NCI-H446 (cell line): ENCODE data around the gene RECK.
A peak's percentile ranks its signal among the peaks of the same experiment; 100 is the strongest.
"Not testable (repeated sequence)": the region's sequence is repeated elsewhere in the genome, so short reads cannot be mapped to it uniquely, and the experiment has no call there.

Experiments used
- DNase-seq, 2 experiments: peaks; one replicate each; lab custom pipeline; 2025; lab: John Stamatoyannopoulos, UW

RECK gene

GRCh38 chr9:36116593-36116992 is 79.9 kb downstream of the RECK start:
- no peak for DNase-seq

GRCh38 chr9:36118201-36118600 is 81.5 kb downstream of the RECK start:
- DNase-seq, result no peak

GRCh38 chr9:36118706-36119105 is 82.0 kb downstream of the RECK start:
- DNase-seq, result no peak

- no peak for DNase-seq
Measured at GRCh38 chr9:36119476-36119875, 82.8 kb downstream of the RECK start.

GRCh38 chr9:36120705-36121104 is 84.0 kb downstream of the RECK start:
- DNase-seq, result no peak

- DNase-seq, result no peak
Measured at GRCh38 chr9:36121971-36122370, 85.3 kb downstream of the RECK start.

- no peak for DNase-seq
Measured at GRCh38 chr9:36123515-36123914, 86.8 kb downstream of the RECK start.

- DNase-seq, result no peak
Measured at GRCh38 chr9:36125062-36125855, 88.5 kb downstream of the RECK start.

GRCh38 chr9:36126016-36126730 is 89.5 kb downstream of the RECK start:
- no peak for DNase-seq

- DNase-seq, result no peak
Measured at GRCh38 chr9:36127652-36128244, 91.0 kb downstream of the RECK start.

- no peak for DNase-seq
Measured at GRCh38 chr9:36128349-36128748, 91.6 kb downstream of the RECK start.

- DNase-seq, result no peak
Measured at GRCh38 chr9:36129139-36129538, 92.4 kb downstream of the RECK start.

GRCh38 chr9:36131666-36132065 is 95.0 kb downstream of the RECK start:
- not testable (repeated sequence) for DNase-seq

- DNase-seq, result no peak
Measured at GRCh38 chr9:36132086-36132485, 95.4 kb downstream of the RECK start.

- no peak for DNase-seq
Measured at GRCh38 chr9:36134761-36135505, 98.2 kb downstream of the RECK start.

GRCh38 chr9:36135741-36136271 is 99.1 kb downstream of the RECK start:
- no peak for DNase-seq

- peak in 1 of 2 experiments; percentile 71 for DNase-seq
Measured at GRCh38 chr9:36136272-36136893, 99.7 kb downstream of the RECK start, which contains the start of gene GLIPR2. GLIPR2 (plus strand) TSS chr9:36136733; CDS start chr9:36136779, 46 bp downstream.

GRCh38 chr9:36136894-36137391 is 100.2 kb downstream of the RECK start:
- DNase-seq, result no peak

- DNase-seq, result no peak
Measured at GRCh38 chr9:36137392-36138004, 100.8 kb downstream of the RECK start.

- no peak for DNase-seq
Measured at GRCh38 chr9:36138496-36138895, 101.8 kb downstream of the RECK start.

- no peak for DNase-seq
Measured at GRCh38 chr9:36138901-36139300, 102.2 kb downstream of the RECK start.
